ENCODE results near the gene LSMEM2.

DNA sequence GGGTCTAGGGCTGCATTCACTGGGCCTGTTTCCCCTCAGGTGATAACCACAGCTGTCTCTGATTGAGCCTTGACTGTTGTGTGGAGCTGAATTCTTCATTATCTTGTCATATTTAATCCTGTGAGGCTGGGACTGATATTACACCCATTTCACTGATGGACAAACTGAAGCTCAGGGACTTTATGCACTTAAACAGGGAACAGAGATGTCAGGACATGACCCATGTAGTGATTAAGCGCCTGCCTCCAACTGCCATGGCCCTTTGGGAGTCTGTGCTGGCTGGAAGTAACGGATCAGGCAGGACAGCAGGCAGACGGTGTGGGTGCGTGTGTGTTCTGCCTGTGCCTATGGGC lies 35.4 kb upstream of the LSMEM2 start:
- TF ChIP-seq CTCF (optimal IDR thresholded peaks at IDR 0.05 in 1 of 3, IDR thresholded peaks at IDR 0.05 in 1 of 3, conservative IDR thresholded peaks at IDR 0.05 in 1 of 3; ENCODE audit: extremely low read depth in 1 of 3, insufficient read depth in 2 of 3, low read length in 3 of 3) (no peak), EZH2 (IDR thresholded peaks at IDR 0.05; ENCODE audit: low read length) (no peak)

All from keratinocyte (primary cell).